DMS79 (cell line): ENCODE results near the gene NACC2.

Experiments used
- DNase-seq: peaks from one replicate; lab custom pipeline; 2025; lab: John Stamatoyannopoulos, UW

The NACC2 gene

GRCh38 chr9:136056546-136057235 is 38.4 kb downstream of the NACC2 start:
- no peak for DNase-seq

GRCh38 chr9:136055715-136056545 is 39.2 kb downstream of the NACC2 start:
- DNase-seq = no peak

DNA sequence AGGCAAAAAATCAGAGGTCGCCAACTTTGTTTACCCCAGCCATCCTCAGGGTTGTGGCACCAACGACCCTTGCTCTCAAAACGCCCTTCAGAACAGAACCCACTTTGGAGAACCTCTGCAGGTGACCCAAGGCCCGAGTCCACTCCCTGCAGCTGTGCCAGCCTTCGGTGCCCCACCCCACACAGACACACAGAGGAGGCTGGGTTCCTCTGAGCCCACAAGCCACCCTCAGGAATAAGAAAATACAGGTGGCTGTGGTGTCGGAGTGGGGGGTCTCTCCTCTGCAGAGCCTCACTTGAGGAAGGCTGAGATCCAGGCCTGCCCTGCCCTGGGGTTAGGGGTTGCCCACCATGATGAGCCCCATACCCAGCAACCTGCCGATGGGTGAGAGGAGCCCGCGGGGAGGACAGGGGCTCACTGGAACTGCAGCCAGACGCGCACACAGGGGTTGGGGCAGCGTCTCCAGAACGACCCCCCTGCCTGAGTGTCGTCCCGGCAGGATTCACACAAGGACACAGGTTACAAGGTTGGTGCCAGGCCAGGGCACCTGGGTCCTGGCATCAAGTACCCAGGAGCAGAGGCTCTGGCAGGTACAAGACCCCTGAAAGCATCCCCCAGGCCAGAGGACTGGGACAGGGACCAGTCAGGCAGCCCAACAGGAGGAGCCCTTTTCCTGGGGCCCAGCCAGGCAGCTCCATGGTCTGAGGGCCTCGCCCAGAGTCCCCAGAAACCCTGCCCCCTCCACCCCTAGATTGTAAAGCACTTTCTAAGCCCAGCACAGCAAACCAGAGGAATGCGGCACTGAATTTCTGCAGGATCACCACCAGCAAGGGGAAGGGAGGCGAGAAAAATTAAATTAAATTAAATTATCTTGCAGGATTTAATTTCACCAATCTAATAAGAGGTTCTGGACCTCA is 40.0 kb downstream of the NACC2 start:
- DNase-seq = no peak

DNA sequence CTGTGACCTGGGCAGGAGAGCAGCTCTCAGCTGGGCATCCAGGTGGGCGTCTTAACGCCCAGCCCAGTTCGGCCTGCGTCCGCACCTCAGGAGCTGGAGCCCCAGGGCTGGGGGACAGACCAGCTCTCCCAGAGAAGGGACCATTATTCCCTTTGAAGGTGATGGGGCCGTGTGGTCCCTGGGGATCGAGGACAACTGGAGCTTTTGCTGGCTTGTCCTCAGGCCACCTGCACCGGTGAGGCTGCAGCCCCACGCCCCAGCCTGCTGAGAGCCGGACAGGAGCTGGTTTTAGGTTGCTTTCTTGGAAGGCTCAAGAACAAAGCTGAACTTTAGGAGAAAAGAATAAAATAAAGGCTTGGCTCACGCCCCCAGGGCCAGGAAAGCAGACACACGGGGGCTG is 40.9 kb downstream of the NACC2 start:
- no peak for DNase-seq

DNA sequence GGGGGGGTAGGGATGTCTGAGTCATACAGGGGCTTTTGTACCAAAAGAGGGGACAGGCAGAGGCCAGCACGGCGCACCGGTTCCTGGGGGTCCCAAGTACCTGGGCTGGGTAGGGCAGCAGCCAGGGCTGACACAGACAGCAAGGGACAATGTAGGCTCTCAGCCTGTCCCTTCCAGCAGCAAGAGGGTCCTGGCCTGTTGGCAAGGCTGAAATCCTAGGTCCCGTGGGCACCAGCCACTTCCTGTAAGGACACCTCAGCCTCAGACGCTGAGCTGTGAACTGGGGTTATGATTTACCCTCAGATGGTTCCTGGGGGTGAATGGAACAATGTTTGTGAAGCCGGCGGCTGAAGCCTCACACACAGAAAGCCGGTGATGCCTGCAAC is 41.3 kb downstream of the NACC2 start:
- no peak for DNase-seq

DNA sequence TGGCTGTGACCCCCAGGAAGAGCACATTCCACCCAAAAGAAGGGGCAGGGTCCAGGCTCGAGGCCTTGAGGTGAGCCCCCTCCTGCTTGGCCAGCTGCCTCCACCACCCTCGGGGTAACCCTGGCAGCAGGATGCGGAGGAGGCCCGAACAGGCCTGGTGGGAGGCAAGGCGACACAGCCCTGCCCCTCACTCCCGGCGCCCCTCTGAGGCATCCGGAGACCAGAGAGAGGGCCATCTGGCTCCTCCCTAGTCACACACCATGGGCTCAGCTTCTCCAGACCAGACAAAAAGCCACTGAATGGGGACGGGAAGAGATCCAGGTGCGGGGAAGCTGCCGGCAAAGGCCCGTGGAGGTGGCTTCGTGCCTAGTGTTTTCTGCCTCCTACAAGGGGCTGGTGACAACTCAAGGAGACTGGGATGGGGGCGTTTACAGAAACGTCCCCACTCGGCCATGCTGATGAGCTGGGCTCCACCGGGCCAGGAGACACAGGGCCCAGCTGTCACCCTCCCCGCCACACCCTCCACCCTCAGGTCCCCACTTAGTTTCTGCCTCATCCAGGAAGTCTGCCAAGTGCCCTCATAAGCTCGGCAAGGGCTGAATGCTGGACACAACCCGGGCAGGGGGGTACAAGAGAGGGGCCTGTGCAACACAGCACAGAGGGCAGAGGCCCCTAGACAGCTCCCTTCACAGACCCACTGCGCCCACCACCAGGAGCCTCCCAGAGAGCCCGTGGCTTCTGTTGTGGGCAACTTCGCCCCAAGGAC is 41.9 kb downstream of the NACC2 start:
- no peak for DNase-seq

DNA sequence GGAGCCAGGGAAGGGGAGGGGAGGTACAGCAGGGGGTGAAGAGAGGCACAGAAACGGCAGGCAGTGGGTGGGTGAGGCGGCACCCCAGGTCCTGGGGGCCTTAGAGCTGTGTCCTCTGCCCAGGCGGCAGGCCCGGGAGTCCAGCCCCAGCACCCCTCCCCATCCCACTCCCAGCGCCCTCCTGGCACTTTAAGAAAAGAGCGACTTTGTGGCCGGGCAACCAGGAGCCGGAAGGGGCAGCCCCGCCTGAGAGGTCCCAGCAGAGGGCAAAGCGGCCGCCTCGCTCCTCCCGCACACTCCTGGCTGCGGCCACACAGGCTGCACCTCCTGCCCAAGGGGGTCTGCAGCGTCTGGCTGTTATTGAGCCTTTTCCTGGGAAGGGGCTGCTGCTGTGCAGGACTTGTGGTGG is 42.6 kb downstream of the NACC2 start:
- no peak for DNase-seq

DNA sequence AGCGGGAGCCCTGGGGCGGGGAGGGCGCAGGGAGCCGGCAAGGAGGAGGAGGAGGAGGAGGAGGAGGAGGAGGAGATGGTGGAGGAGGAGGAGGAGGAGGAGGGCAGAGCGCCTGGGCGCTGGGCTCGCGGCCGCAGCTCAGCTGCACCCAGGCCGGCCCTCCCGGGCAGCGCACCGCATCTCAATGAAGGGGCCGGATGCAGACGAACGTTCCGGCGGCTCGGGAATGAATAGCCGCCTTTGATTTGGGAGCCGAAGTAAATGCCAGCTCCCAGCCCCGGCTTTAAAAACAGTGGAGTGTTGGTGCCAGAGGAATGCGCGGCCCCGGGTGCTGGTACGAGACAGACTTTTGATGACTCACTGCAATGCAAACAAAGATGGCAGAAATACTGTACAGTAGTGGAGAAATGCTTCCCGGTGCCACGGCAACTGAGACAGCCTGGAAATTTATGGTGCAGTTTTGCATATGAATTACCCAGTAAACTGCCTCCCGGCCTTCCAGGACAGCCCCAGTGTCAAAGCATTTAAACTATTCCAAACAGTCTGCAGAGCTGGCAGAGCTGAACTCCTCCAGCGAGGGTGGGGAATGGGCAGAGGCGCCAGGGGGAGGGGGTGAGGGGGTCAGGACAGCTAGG is 43.1 kb downstream of the NACC2 start:
- peak; percentile 82 for DNase-seq

GRCh38 chr9:136051453-136051836 is 43.6 kb downstream of the NACC2 start:
- no peak for DNase-seq

- DNase-seq = peak; percentile 8
These were observed 44.2 kb downstream of the NACC2 start for GRCh38 chr9:136050701-136051452.

GRCh38 chr9:136050266-136050700 is 44.8 kb downstream of the NACC2 start:
- no peak for DNase-seq

- no peak for DNase-seq
These were observed 45.4 kb downstream of the NACC2 start for GRCh38 chr9:136049491-136050265.

- no peak for DNase-seq
These were observed 46.3 kb downstream of the NACC2 start for GRCh38 chr9:136048560-136049411.

DNA sequence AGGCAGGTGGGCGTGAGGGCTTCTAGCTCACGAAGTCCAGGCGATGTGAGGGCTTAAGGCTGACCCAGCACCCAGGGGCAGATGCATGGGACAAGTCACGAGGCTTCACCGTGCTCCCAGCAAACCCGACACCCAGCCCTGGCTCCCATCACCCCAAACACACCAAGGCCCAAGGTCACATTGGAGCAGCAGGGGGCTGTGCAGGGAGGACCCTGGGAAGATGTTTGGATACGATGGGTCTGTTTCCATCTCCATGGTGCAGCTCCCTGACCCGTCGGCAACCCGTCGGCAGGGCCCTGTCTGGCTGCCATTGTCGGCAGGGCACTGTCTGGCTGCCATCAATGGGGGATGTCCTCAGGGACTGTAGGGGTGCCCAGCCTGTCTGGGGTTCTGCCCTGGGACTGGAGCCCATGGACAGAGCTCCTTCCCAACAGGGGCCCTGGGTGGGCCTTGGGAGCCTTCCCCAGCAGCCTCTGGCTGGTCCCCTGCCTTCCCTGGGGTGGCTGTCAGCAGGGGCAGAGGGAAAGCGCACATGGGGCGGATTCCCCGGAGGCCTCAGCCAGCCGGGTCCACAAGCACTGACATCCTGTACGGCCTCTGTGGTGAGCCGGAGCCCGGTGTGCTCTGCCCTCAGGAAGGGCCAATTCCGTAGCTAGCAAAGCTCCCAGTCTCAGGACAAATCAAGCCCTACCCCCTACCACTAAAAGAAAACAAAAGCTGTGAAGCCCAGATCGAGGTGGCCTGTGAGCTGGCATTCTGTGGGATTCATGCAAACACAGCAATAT is 47.1 kb downstream of the NACC2 start:
- no peak for DNase-seq

- DNase-seq = no peak
These were observed 47.9 kb downstream of the NACC2 start for GRCh38 chr9:136047076-136047774.

- no peak for DNase-seq
These were observed 48.6 kb downstream of the NACC2 start for GRCh38 chr9:136046554-136046920.
